Sigmoid colon (tissue), 4 donors: ENCODE results near the gene FKRP.

ENCODE experiments used
- CTCF ChIP-seq, 4 experiments: fragments of 450-650 bp in 3 of 4; fragments of 200-600 bp in 1 of 4; IDR thresholded peaks; one replicate each; pipeline ENCODE4 v1.5.1; 2016 to 2019; ENCODE audit warnings: antibody characterized with exemption in 4 of 4, mild to moderate bottlenecking in 3 of 4, moderate library complexity in 2 of 4
- EP300 ChIP-seq, 4 donors: sonication (generic); formaldehyde crosslinking; IDR thresholded peaks; one replicate each; pipeline ENCODE4 v1.6.1; 2017; ENCODE audit warnings: antibody characterized with exemption in 4 of 4
- POLR2A ChIP-seq, 2 donors: fragments of 450-650 bp; IDR thresholded peaks; one replicate each; pipeline ENCODE4 v1.6.1; 2016; ENCODE audit warnings: antibody characterized with exemption in 2 of 2, mild to moderate bottlenecking in 2 of 2, moderate library complexity in 2 of 2

DNA sequence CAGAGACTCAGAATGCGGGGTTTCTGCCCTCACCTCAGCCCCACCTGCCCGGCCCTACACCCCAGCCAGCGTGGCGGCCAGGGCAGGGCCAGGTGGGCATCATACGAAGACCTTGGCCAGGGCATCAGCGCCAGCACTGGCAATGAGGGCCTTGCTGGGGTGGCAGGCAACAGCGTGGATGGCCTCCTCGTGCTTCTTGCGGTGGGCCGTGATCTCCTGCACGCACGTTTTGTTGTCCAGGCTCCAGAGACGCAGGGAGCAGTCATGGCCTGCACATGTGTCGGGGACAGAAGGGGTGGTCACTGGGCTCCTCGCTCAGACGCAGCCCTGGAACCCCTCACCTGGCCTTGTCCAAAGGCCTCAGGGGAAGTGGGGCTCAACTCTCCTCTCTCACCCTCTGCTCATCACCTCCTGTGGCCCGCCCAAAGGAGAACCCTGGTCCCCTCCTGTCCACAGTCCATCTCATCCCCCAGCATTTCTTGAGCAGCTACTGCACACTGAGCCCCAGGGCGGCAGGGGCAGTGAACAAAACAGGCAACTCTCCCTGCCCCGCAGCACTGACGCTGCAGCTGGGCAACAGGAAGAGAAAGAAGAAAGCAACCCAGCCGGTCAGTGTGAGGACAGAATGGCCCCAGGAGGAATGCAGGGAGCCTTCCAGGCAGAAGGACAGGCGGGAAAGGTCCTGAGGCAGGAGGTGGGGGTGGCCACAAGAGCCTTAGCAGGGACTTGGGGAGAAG lies 25.2 kb upstream of the FKRP start:
- TF ChIP-seq EP300 (IDR thresholded peaks at IDR 0.05) (no peak), CTCF (IDR thresholded peaks at IDR 0.05) (no peak), POLR2A (IDR thresholded peaks at IDR 0.05) (no peak)
